Brain pericyte (primary cell): ENCODE data around the gene SCT.

Source experiments
- DNase-seq: peaks from one replicate; pipeline ENCODE4 v3.0.0-alpha.2; 2012; ENCODE audit warnings: low read depth, low spot score

The SCT gene

DNA sequence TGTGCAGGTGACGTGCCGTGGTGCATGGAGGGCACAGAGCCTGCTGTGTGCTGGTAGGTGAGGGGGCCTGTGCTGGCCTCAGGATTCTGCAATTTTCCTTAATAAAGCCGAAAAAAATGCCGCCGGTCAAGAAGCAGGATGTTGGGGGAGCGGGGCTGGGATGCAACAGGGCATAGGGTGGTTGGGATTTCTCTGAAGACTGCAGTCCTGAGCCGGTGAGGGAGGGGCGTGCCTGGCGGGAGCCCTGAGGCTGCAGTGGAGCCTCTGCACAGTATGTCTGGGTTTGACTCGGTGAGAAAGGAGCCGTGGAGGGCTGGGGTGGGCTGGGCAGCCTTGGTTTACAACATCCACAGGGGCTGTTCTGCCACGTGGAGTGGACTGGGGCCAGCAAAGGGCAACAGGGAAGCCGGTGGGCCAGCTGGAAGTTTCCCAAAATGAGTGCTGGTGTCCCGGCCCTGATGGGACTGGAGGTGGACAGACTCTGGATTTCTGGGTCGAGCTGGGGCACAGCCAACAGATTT lies 3.6 kb downstream of the SCT start:
- no peak for DNase-seq

DNA sequence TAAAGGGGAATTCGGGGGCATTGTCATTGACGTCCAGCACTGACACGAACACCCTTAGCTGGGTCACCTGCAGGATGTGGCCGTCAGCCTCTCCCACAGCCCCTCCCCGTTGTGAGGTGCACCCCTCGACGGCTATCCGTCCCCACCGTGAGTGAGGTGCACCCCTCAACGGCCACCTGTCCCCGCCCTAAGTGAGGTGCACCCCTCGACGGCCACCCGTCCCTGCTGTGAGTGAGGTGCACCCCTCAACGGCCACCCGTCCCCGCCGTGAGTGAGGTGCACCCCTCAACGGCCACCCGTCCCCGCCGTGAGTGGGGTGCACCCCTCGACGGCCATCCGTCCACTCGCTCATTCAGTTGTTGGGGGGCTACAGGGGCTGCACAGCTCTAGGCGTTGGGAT lies 5.1 kb downstream of the SCT start:
- DNase-seq, result no peak

DNA sequence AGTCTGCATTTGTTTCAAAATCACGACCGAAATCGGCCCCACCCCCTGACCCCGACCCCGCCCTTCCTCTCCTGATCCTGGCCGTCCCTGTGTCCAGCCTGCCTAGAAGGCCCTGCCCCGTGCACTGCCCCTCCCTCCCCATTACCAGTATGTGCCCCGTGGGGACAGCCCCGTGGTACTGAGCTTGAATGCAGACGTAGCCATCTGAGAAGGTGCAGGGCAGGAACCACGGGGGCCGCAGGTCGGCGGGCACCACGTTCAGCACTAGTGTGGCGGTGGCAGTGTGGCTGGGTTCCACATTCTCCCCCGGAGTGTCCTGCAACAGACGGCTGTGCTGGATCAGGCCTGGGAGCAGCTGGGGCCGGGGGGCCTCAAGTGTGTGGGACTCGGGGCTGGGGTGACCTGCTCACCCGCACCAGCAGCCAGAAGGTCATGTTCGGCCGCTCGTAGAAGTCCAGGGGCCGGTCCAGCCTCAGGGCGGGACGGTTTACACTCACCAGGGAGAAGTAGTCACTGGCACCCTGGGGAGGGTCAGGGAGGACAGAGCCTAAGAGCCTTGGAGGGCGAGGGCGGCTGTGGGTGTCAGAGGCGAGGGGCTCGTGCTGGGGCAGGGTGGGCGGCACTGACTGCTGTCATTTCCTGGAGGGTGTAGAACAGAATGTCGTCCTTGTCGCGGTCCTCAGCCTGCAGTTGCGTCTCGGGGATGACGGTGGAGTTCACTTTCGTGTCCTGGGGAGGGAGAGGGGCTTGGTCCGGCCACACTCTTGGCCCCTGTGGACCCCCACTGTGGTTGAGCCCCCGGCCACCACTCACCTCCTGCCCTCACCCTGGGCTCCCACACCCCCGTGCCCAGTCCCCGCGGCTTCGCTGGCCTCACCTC lies 5.8 kb downstream of the SCT start:
- no peak for DNase-seq

DNA sequence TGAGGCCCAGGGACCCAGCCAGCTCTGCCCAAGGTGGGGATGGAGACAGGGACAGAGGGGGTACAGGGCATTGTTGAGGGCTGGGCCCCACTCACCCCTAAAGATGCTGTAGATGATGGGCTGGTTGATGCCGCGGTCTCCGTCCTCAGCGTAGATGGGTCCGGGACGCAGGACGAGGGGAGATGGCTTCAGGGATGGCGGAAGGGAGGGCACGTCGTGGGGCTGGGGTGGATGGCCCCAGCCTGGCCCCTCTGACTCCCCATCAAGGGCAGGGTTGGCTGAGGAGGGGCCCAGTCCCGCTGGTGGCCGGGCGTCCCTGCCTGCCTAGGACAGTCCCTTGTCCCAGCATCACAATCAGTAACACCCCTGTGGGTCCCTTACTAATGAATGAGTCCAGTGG lies 6.8 kb downstream of the SCT start:
- no peak for DNase-seq

DNA sequence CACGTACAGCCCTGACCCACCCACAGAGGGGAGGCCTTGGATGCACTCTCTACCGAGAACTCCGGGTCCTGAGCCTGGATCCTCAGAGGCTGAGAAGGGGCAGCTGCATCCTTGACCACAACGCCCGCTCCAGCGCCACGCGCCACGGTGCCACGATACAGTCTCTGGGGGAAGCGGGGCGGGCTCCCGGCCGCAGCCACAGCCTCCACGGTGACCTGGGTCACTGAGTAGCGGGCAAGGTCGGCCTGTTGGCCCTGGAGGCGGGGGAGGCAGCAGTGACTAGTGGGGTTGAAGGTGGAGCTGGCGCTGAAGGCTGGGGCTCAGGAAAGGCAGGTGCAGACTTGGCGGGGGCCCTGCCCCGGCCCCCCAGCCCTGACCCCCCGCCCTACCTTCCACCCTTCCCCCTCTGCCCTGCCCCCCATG lies 7.3 kb downstream of the SCT start:
- DNase-seq, result no peak

DNA sequence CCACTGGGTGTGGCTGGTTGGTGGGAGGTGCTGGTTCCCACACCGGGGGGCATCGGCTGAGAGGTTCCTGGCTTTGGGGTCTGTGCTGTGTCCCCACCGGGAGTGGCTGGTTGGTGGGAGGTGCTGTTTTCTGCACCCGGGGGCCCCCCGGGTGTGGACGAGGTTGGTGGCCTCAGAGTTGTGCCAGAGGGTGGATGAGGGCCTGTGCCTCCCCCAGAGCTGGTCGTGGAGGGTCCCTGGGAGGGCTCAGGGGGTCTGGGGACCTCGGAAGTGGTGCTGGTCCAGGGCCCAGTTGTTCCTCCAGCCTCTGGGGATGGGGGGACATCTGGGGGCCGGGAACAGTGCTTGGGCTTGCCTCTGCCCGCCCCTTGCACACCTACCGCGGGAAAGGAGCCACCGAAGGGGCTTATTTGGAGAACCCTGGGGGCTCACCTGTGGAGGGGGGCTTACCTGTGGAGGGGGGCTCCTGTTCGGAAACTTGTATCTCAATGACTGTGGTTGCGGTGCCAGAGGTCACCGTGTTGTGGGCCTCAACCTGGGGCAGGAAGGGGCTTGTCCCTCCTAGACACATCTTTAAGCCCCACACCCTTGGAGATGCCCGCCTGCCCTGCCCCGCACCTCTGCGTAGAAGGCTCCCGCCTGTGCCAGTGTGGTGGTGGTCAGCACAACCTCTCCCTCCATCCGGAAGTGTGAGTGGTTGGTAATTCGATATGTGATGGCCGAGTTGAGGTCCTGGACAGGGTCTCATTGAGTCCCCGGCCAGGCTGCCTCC lies 7.9 kb downstream of the SCT start:
- DNase-seq, result no peak

DNA sequence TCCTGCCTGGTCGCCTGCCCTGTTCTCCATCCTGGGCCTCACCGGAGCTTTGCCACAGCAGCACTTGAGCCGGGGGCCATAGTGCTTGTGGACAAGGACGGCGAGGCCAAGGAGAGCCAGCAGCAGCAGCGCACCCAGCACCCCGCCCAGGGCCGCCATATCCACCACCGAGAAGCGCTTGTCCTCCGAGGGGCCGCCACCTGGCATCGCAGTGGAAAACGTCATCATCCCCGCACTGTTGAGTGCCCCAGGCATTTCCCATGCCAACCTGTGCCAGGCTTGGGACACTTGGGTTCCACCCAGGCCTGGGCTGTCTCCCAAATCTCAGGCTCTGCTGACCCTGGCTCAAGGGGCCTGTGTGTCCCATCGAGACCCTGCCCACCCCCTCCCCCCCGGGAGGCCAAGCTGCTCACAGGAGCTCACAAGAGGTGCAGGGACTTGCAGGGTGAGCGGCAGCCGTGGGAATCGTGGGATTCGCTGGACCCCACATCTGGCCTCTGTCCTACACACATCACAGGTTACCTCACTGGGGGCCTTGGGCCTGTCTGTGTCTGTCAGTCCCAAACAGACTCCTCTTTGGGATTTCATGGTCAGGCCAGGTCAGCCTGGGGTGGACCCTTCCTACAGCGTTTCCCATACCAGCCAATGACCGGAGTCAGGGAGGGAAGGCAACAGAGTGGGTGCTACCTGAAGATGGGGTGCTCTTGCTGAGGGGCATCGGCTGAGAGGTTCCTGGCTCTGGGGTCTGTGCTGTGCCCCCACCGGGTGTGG lies 8.9 kb downstream of the SCT start:
- no peak for DNase-seq

DNA sequence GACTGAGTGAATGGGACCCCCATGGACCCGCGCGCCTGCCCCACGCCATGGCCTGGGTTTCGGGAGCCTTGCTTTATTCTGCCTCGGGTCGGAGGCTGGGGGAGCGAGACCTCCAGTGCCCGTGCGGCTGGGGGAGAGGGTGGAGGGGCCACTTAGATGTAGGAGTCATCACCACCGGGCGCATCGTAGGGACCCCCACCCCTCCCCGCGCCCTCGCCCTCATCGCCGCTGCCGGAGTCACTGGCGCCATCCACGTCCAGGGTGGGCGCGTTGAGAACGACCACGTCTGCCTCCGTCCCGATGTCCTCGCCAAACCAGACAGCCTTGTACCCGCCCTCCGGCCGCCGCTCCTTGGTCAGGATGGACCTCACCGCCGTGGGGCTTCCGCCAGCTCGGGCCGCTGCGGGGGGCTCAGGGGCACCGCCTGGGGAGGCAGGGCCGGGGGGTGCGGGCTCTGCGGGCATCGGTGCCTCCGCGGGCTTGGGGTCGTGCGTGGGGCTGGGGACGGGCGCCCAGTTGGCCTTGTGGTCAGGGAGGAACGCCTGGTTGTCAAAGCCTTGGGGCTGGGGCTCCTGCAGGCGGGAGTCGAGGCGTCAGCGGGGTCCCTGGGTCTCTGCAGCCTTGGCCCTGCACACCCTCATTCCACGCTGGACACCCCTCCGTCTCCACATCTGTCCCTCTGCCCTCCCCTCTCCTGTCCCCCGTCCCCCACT lies 9.6 kb downstream of the SCT start:
- DNase-seq, result no peak

DNA sequence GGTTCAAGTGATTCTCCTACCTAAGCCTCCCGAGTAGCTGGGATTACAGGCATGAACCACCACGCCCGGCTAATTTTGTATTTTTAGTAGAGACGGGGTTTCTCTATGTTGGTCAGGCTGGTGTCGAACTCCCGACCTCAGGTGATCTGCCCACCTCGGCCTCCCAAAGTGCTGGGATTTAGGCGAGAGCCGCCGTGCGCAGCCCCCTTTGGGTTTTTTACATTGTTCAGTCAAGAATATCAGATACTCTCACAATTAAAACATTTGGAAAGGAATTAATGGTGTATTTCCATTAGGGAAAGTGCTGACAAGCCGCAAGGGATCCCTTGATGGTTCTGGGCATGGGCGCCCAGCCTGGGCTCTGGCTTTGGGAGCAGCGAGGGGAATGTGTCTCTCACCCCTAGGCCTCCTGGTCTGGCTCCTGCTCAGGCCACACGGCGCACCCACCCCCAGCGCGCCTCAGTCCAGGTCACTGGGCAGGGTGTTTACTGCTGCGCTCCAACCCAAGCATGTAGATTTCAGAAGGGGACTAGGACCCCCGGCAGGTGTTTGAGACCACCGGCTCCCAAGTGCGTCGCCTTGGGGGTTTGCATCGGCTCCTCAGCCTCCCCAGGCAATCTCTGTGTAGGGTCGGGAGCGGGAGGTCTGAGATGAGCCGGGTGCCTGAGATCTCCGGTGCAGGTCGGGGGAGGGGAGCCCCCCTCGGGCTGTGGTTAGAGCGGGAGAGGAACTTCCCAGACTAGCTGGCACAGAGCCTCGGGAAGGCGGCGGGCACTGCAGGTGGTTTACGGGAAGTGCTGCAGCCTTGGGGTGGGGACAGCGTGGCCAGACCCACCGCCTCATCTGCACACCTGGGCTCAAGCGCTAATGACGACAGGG lies 10.4 kb downstream of the SCT start:
- DNase-seq, result no peak

DNA sequence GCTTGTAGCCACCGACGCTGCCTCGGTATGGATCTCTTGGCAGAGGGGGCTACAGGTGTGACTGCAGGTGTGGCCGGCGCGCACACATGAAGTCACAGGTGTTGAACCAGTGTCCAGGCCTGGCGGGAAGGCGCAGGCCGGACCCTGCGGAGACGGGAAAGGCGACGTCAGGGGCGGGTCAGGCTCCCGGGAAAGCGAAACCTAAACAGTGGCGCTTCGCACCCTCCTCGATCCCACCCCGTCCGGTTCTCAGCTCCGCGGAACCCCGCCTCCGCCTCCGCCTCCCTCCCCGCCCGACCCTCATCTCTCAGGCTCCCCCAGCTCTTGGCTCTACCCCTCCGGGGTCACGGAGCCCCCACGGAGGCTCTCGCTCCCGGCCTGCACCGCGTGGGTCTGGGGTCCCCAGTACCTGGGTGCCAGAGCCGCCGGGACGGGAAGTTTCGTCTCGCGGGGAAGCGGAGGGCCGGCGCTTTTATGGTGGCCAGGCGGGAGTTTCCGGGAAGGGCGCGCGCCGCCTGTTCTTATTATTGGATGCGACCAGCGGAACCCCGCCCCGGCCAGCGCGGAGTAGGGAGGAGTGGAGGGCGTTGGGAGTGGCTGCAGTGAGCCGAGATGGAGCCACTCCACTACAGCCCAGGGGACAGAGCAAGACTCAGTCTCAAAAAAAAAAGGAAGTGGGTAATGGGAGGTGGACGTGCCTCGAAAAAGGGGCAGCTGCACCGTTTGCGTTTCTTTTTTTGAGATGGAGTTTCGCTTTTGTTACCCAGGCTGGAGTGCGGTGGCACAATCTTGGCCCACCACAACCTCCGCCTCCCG lies 11.3 kb downstream of the SCT start, which contains the start of gene IRF7:
IRF7 (minus strand) TSS at position 447 of the 816 bp plus-strand sequence. CDS start 586 bp downstream, outside the sequence.
- peak; percentile 53 for DNase-seq

DNA sequence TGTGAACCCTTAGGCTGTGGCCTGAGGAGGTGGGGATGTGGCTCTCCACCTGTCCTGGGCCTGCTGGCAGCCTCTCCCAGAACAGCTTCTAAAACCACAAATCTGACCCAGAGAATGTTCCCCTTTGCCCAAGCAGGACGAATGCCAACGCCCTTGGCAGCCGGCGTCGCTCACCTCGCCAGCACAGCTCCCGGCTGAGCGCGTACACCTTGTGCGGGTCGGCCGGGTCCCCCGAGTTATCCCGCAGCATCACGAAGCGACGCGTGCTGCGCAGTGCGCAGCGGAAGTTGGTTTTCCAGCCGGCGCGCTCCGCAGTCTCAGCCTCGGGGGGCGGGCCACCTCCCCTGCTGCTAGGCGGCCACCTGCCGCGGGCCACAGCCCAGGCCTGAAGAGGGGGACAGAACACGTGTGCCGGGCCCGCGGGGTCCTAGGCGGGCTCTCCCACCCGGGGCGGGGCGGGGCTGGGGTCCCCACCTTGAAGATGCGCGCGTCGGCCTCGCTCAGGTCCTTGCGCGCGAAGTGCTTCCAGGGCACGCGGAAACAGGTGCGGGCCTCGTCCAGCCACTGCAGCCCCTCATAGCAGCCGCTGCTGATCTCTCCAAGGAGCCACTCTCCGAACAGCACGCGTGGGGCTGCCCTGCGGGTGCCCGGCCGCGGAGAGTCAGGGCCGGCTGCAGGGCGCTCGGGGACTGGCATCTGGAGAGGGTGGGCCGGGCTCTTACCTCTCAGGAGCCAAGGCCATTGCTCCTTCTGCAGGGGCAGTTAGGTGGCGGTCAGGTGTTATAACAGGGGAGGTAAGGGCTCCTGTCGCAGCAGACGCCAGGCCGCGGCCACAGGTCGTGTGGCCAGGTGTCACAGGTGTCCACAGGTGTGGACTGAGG lies 12.1 kb downstream of the SCT start:
- DNase-seq, result no peak

DNA sequence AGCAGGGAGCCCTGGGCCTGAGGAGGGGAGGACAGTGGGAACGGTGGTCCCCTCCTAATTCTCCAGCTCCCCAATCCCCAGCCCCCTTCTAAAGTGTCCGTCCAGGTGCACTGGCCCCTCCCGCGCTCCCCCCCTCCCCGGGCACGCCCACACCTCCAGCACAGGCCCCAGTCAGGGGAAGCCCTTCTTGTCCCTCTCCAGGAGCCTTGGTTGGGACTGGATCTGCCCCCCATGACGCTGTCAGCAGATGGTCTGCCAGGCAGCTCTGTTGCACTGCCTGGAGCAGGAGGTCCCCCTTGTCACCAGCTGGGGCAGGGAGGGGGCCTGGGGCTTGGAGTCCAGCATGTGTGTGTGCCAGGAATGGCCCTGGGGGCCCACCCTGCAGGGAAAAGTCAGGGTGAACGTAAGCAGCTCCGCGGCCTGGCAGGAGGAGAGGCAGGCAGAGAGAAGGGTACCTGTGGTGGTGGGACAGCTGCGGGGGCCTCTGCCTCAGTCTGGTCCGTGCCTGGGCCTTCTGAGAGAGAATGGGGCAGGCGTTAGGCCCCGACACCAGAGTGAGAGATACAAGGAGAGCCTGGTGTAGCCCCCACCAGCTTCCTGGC lies 12.9 kb downstream of the SCT start:
- no peak for DNase-seq

DNA sequence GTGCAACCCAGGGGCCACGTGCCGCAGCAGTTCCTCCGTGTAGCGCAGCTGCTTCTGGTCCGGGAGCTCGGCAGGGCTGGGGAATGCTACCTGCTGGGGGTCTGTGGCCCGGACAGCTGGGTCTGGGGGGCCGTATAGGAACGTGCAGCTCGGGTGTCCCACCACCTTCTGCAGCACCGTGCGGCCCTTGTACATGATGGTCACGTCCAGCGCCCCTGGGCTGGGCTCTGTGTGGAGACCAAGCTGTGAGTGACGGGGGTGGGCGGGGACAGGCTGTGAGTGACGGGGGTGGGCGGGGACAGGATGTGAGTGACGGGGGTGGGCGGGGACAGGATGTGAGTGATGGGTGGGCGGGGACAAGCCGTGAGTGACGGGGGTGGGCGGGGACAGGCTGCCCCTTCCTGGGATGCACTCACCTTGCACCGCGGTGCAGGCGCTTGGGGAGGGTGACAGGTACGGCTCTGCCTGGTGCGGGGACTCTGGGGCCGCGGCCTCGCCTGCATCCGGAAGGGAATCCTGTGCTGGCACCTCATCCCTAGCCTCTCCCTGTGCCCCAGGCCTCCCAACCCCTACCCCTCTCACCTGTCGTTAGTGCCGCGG lies 13.5 kb downstream of the SCT start:
- DNase-seq, result no peak

DNA sequence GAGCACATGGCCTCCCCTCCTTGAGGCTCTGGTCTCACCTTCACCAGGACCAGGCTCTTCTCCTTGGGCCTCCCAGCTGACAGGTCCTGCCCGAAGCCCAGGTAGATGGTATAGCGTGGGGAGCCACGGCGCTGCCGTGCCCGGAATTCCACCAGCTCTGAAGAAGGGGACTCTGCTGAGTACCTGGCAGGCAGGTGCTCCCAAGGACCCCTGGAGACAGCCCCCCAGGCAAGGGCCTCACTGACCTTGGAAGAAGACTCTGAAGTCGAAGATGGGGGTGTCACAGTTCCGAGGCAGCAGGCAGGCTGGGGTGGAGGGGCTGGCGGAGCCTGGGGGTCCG lies 14.1 kb downstream of the SCT start:
- DNase-seq, result no peak

DNA sequence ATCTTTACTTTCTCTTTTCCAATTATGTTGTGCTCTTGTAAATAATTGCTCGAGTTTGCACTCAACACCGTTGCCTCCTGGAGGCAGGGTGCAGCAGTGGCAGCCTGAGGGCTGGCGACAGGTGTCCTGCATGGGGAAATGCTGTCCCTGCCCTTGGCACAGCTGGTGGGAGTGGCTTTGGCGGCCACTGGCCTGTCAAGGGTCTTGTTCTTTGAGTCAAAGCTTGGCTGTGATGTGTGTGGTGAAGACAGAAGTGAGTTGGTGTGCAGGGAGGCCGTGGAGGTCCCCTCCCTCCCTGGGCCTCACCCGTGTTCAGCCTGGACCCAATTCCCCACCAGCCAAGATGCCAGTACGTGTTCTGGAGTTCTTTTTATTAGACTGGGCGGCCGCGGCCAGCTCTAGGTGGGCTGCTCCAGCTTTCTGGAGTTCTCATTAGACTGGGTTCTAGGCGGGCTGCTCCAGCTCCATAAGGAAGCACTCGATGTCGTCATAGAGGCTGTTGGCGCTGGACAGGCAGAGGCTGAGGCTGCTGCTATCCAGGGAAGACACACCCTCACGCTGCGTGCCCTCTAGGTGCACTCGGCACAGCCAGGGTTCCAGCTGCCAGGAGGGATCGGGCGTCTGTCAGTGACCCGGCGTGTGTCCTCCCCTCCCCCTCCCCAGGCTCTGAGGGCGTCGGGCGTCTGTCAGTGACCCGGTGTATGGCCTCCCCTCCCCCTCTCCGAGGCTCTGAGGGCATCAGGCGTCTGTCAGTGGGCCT lies 14.6 kb downstream of the SCT start:
- no peak for DNase-seq

DNA sequence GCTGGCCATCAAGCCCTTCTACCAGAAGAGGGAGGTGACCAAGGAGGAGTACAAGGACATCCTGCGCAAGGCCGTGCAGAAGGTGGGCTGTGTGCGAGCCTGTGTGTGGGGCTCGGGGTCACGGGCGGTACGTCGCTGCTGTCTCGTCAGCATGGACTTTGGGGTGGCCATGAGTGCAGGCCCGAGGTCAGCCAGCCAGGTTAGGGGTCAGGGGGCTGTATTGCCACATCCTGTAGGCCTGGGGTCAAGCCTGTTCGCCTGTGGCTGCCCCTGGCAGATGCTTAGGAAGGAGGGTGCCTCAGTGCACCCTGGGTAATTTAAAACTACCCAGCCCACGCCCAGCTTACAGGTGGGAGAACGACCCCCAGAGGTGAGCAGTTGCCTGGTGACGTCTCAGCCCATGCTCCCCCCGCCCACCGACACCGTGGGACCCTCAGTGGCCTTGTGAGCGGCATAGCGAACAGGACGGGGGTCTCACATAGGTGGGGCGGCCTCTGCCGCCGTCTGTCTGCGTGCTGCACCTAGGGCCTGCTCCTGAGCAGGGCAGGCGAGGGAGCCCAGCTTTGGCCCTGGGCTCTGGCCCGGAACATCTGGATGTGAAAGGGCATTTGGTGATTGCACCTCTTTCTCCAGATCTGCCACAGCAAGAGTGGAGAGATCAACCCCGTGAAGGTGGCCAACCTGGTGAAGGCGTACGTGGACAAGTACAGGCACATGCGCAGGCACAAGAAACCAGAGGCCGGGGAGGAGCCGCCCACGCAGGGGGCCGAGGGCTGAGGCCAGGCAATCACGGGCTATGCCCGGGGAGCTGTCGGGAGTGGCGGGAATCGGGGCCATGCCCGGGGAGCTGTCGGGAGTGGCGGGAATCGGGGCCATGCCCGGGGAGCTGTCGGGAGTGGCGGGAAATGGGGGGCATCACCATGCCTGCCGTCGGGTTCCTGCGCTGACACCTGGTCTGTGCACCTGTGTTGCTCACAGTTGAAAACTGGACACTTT lies 15.7 kb downstream of the SCT start:
- DNase-seq, result no peak
